ENCODE results near the gene FUCA1.

Gene FUCA1

DNA sequence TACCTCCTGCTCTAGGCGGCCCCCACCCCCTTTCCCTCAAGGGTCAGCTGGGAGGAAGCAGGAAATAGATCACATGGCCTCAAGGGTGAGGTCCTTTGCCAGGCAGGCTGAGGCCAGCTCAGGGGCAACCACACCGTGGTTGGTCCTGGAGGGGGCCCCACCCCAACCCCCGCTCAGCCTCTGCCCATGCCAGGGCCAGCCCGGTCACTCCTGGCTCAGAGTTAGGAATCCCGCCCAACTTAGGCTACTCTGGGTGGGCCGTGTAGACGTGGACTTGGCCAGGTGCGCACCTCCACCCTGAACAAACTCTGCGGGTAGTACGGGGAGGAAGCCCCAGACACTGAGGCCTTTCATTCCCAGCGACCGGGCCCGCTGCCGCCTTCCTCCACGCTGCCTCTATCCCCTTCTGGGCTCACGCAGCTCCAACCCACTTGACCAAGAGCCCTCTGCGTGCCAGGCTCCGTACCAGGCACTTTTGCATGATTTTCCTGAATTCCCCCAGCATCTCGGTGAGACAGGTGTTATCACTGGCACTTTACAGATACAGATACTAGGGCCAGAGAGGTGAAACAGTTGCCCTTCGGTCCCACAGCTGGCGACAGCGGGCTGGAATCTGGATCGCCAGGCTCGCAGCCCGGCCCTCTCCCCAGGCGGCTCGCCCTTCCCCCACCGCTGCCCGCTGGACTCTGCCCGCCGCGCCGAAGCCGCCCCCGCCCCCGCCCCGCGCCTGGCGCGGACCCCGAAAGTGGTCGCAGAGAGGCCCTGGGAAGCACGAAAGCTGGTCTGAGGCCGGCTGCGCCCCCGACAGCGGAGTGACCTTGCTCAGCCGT is 68.3 kb downstream of the FUCA1 start:
- TF ChIP-seq ESRRG (CRISPR knock-in tag; IDR thresholded peaks at IDR 0.05): no peak
- TF ChIP-seq TOX (CRISPR knock-in tag; IDR thresholded peaks at IDR 0.05; ENCODE audit: borderline replicate concordance): no peak
- no peak for TF ChIP-seq ISL1 (CRISPR knock-in tag; IDR thresholded peaks at IDR 0.05)
- ATAC-seq: peak; percentile 30

DNA sequence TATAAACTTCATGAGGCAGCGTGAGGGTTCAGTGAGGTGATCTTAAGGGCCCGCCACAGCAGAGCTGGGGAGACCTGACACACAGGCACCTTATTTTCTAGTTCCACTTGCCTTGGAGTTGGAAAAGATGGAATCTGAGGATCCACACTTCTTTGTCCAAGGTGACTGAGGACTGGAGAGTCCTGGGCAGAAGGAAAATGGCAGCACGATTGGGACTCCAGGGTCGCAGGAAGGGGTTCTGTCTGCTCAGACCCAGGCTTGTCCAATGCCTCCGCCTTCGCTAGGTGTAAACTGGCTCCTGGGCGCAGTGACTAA is 68.9 kb downstream of the FUCA1 start:
- ATAC-seq: no peak
- TF ChIP-seq ZC3H10 (CRISPR knock-in tag; IDR thresholded peaks at IDR 0.05): no peak
- no peak for TF ChIP-seq ISL1 (CRISPR knock-in tag; IDR thresholded peaks at IDR 0.05)
- TF ChIP-seq TOX (CRISPR knock-in tag; IDR thresholded peaks at IDR 0.05; ENCODE audit: borderline replicate concordance): no peak
- TF ChIP-seq CSDC2 (CRISPR knock-in tag; IDR thresholded peaks at IDR 0.05): no peak
- no peak for TF ChIP-seq BACH2 (CRISPR knock-in tag; IDR thresholded peaks at IDR 0.05; ENCODE audit: borderline replicate concordance)
- TF ChIP-seq, protein P1, sequence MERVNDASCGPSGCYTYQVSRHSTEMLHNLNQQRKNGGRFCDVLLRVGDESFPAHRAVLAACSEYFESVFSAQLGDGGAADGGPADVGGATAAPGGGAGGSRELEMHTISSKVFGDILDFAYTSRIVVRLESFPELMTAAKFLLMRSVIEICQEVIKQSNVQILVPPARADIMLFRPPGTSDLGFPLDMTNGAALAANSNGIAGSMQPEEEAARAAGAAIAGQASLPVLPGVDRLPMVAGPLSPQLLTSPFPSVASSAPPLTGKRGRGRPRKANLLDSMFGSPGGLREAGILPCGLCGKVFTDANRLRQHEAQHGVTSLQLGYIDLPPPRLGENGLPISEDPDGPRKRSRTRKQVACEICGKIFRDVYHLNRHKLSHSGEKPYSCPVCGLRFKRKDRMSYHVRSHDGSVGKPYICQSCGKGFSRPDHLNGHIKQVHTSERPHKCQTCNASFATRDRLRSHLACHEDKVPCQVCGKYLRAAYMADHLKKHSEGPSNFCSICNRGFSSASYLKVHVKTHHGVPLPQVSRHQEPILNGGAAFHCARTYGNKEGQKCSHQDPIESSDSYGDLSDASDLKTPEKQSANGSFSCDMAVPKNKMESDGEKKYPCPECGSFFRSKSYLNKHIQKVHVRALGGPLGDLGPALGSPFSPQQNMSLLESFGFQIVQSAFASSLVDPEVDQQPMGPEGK (CRISPR knock-in tag; IDR thresholded peaks at IDR 0.05; ENCODE audit: borderline replicate concordance): no peak
- no peak for TF ChIP-seq TCF4 (CRISPR knock-in tag; IDR thresholded peaks at IDR 0.05; ENCODE audit: borderline replicate concordance)
- TF ChIP-seq ESRRG (CRISPR knock-in tag; IDR thresholded peaks at IDR 0.05): no peak
- TF ChIP-seq ZNF70 (CRISPR knock-in tag; IDR thresholded peaks at IDR 0.05): no peak
- no peak for TF ChIP-seq OSR1 (CRISPR knock-in tag; IDR thresholded peaks at IDR 0.05)

DNA sequence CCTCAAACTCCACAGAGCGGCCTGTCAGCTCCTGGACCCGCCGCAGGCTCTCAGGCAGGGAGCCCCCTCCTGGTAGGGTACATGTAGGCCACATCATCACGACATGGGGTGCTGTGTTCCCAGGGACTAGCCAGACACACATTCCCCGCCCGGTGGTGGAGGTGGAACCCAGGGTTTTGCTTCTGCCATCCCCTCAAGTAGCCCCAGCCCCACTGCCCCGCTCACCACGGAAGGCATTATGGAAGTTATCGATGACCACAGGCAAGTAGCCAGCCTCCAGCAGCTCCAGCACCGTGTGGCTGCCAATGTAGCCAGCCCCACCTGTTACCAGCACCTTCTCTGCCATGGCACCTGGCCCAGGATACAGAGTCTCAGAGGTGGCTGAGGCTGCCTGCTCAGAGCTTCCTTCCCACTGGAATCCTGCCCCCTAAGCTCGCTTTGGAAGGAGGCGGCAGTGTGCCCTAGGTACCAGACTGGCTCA is 69.4 kb downstream of the FUCA1 start:
- ATAC-seq: no peak
- TF ChIP-seq, protein P1 (CRISPR knock-in tag; IDR thresholded peaks at IDR 0.05; ENCODE audit: borderline replicate concordance): no peak
- TF ChIP-seq RARB (CRISPR knock-in tag; IDR thresholded peaks at IDR 0.05) (no peak), GLIS3 (CRISPR knock-in tag; IDR thresholded peaks at IDR 0.05) (no peak), ZNF70 (CRISPR knock-in tag; IDR thresholded peaks at IDR 0.05) (no peak), TOX (CRISPR knock-in tag; IDR thresholded peaks at IDR 0.05; ENCODE audit: borderline replicate concordance) (no peak), SNAI2 (CRISPR knock-in tag; IDR thresholded peaks at IDR 0.05) (no peak), ARNTL (CRISPR knock-in tag; IDR thresholded peaks at IDR 0.05; ENCODE audit: borderline replicate concordance, low read depth) (no peak), ZNF8 (CRISPR knock-in tag; IDR thresholded peaks at IDR 0.05) (no peak), TCF4 (CRISPR knock-in tag; IDR thresholded peaks at IDR 0.05; ENCODE audit: borderline replicate concordance) (no peak), CSDC2 (CRISPR knock-in tag; IDR thresholded peaks at IDR 0.05) (no peak), ZFP30 (CRISPR knock-in tag; IDR thresholded peaks at IDR 0.05) (no peak), BACH2 (CRISPR knock-in tag; IDR thresholded peaks at IDR 0.05; ENCODE audit: borderline replicate concordance) (no peak), ZC3H10 (CRISPR knock-in tag; IDR thresholded peaks at IDR 0.05) (no peak), OSR1 (CRISPR knock-in tag; IDR thresholded peaks at IDR 0.05) (no peak), ZNF565 (CRISPR knock-in tag; conservative IDR thresholded peaks at IDR 0.05; ENCODE audit: low read depth) (no peak), ZFP3 (CRISPR knock-in tag; IDR thresholded peaks at IDR 0.05) (no peak), ISL1 (CRISPR knock-in tag; IDR thresholded peaks at IDR 0.05) (no peak)
- TF ChIP-seq, protein P2, sequence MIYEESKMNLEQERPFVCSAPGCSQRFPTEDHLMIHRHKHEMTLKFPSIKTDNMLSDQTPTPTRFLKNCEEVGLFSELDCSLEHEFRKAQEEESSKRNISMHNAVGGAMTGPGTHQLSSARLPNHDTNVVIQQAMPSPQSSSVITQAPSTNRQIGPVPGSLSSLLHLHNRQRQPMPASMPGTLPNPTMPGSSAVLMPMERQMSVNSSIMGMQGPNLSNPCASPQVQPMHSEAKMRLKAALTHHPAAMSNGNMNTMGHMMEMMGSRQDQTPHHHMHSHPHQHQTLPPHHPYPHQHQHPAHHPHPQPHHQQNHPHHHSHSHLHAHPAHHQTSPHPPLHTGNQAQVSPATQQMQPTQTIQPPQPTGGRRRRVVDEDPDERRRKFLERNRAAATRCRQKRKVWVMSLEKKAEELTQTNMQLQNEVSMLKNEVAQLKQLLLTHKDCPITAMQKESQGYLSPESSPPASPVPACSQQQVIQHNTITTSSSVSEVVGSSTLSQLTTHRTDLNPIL (CRISPR knock-in tag; IDR thresholded peaks at IDR 0.05; ENCODE audit: low read depth): no peak
- TF ChIP-seq, protein P3, sequence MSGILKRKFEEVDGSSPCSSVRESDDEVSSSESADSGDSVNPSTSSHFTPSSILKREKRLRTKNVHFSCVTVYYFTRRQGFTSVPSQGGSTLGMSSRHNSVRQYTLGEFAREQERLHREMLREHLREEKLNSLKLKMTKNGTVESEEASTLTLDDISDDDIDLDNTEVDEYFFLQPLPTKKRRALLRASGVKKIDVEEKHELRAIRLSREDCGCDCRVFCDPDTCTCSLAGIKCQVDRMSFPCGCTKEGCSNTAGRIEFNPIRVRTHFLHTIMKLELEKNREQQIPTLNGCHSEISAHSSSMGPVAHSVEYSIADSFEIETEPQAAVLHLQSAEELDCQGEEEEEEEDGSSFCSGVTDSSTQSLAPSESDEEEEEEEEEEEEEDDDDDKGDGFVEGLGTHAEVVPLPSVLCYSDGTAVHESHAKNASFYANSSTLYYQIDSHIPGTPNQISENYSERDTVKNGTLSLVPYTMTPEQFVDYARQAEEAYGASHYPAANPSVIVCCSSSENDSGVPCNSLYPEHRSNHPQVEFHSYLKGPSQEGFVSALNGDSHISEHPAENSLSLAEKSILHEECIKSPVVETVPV (CRISPR knock-in tag; IDR thresholded peaks at IDR 0.05): no peak
